HepG2 (cell line): Measurements from ENCODE around the gene AIF1. TPM values are rescaled to one million over a fixed set of nuclear protein-coding genes. Genes with fewer than 3 reads are reported as not detected.

Experiments used
- LCORL ChIP-seq, 2 experiments: fragments of 450-650 bp in 1 of 2; sonication (generic) in 1 of 2; formaldehyde crosslinking in 1 of 2; IDR thresholded peaks; 2 replicates each; pipeline versions ENCODE4 v1.5.0 to v1.6.1; 2017 to 2020; ENCODE audit warnings: antibody characterized with exemption in 1 of 2, missing genetic modification reagents in 1 of 2
- MAZ ChIP-seq, 2 experiments: sonication (generic) in 1 of 2; formaldehyde crosslinking in 1 of 2; IDR thresholded peaks; 2 replicates each; pipeline versions ENCODE4 v1.5.0 to v1.6.1; 2012 to 2020; ENCODE audit warnings: low read depth in 2 of 2, mild to moderate bottlenecking in 2 of 2, borderline replicate concordance in 1 of 2, improper control_type of control experiment in 1 of 2, low read length in 1 of 2, missing genetic modification reagents in 1 of 2, moderate library complexity in 1 of 2
- NCOA5 ChIP-seq: sonication (generic); formaldehyde crosslinking; IDR thresholded peaks from 2 replicates; pipeline ENCODE4 v1.4.0; 2020; ENCODE audit warnings: missing genetic modification reagents
- ZBTB40 ChIP-seq, 2 experiments: fragments of 450-650 bp in 1 of 2; sonication (generic) in 1 of 2; formaldehyde crosslinking in 1 of 2; IDR thresholded peaks; 2 replicates each; pipeline versions ENCODE4 v1.6.1 to v1.8.0; 2016 to 2022; ENCODE audit warnings: antibody characterized with exemption in 1 of 2, mild to moderate bottlenecking in 1 of 2, missing genetic modification reagents in 1 of 2
- ZNF225 ChIP-seq: sonication (generic); formaldehyde crosslinking; IDR thresholded peaks from 2 replicates; pipeline ENCODE4 v1.4.0; 2020; ENCODE audit warnings: mild to moderate bottlenecking, missing genetic modification reagents
- polyA plus RNA-seq, 8 experiments: library from polyadenylated mRNA; depleted of rRNA in 3 of 8; stranded (reverse) in 7 of 8; unstranded in 1 of 8; fragments of >200 nt; fragmentation: Illumina TruSeq in 4 of 8; extraction: Trizol in 4 of 8; gene quantifications; 2 replicates each; pipeline versions ENCODE4 v1.2.1 to v1.2.3, GENCODE V29; 2011 to 2016; ENCODE audit warnings: low read depth in 4 of 8, missing spikeins in 1 of 8, mixed read lengths in 1 of 8; ENCODE audit not compliant: insufficient read depth in 1 of 8
- total RNA-seq, 5 experiments: library from RNA; depleted of rRNA; stranded (reverse); fragments of >200 nt; fragmentation: Illumina TruSeq; extraction: Trizol; gene quantifications; 2 replicates each; pipeline ENCODE4 v1.2.3, GENCODE V29; 2016; ENCODE audit warnings: low read depth in 1 of 5
- TF ChIP-seq, protein P1 (sequence below): IDR thresholded peaks from 2 replicates; pipeline ENCODE4 v1.6.1; 2016; ENCODE audit warnings: low read depth, borderline replicate concordance
- TF ChIP-seq, protein P2 (sequence below): sonication (generic); formaldehyde crosslinking; IDR thresholded peaks from 2 replicates; pipeline ENCODE4 v1.4.0; 2020; ENCODE audit warnings: mild to moderate bottlenecking, missing genetic modification reagents, borderline replicate concordance

AIF1 gene
- total and polyA plus RNA-seq, 2 of the 13 experiments (the other 11 are each of a cell fraction or from before 2014, with no cell fraction given), result 1.5 TPM; not detected in 1

GRCh38 chr6:31620586-31621319 is 5.7 kb downstream of the AIF1 start, which contains the start of gene PRRC2A (continued):
- TF ChIP-seq ZBTB40 (IDR thresholded peaks at IDR 0.05) (no peak), ZBTB40 (CRISPR knock-in tag; IDR thresholded peaks at IDR 0.05) (no peak; the same call in none of the 2 replicates), NCOA5 (CRISPR knock-in tag) (no peak), LCORL (IDR thresholded peaks at IDR 0.05) (no peak), LCORL (CRISPR knock-in tag; IDR thresholded peaks at IDR 0.05) (0 out of 2 replicates have a peak, but pooled peaks have one; percentile 2), MAZ (IDR thresholded peaks at IDR 0.05; ENCODE audit: borderline replicate concordance, low read depth, low read length) (peak; percentile 99), MAZ (CRISPR knock-in tag; IDR thresholded peaks at IDR 0.05; ENCODE audit: low read depth) (peak; percentile 68), ZNF225 (CRISPR knock-in tag) (no peak)
- TF ChIP-seq, protein P1, sequence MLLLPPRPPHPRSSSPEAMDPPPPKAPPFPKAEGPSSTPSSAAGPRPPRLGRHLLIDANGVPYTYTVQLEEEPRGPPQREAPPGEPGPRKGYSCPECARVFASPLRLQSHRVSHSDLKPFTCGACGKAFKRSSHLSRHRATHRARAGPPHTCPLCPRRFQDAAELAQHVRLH, result no peak; the same call in none of the 2 replicates
- TF ChIP-seq, protein P2, sequence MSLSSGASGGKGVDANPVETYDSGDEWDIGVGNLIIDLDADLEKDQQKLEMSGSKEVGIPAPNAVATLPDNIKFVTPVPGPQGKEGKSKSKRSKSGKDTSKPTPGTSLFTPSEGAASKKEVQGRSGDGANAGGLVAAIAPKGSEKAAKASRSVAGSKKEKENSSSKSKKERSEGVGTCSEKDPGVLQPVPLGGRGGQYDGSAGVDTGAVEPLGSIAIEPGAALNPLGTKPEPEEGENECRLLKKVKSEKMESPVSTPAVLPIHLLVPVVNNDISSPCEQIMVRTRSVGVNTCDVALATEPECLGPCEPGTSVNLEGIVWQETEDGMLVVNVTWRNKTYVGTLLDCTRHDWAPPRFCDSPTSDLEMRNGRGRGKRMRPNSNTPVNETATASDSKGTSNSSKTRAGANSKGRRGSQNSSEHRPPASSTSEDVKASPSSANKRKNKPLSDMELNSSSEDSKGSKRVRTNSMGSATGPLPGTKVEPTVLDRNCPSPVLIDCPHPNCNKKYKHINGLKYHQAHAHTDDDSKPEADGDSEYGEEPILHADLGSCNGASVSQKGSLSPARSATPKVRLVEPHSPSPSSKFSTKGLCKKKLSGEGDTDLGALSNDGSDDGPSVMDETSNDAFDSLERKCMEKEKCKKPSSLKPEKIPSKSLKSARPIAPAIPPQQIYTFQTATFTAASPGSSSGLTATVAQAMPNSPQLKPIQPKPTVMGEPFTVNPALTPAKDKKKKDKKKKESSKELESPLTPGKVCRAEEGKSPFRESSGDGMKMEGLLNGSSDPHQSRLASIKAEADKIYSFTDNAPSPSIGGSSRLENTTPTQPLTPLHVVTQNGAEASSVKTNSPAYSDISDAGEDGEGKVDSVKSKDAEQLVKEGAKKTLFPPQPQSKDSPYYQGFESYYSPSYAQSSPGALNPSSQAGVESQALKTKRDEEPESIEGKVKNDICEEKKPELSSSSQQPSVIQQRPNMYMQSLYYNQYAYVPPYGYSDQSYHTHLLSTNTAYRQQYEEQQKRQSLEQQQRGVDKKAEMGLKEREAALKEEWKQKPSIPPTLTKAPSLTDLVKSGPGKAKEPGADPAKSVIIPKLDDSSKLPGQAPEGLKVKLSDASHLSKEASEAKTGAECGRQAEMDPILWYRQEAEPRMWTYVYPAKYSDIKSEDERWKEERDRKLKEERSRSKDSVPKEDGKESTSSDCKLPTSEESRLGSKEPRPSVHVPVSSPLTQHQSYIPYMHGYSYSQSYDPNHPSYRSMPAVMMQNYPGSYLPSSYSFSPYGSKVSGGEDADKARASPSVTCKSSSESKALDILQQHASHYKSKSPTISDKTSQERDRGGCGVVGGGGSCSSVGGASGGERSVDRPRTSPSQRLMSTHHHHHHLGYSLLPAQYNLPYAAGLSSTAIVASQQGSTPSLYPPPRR (CRISPR knock-in tag), result no peak
